HepG2 (cell line): ENCODE results near the gene UBAC1. TPM values are rescaled to one million over a fixed set of nuclear protein-coding genes. Genes with fewer than 3 reads are reported as not detected.

ENCODE experiments used
- FOXA1 ChIP-seq, 2 experiments: fragments of 450-650 bp in 1 of 2; sonication (generic) in 1 of 2; formaldehyde crosslinking in 1 of 2; IDR thresholded peaks; 2 replicates each; pipeline versions ENCODE4 v1.4.0 to v1.6.1; 2016 to 2020; ENCODE audit warnings: missing genetic modification reagents in 1 of 2
- HNRNPL ChIP-seq: fragments of 200-400 bp; formaldehyde crosslinking; IDR thresholded peaks from 2 replicates; pipeline ENCODE4 v1.6.1; 2017; ENCODE audit warnings: mild to moderate bottlenecking, low read depth, low read length
- MED1 ChIP-seq: sonication (generic); formaldehyde crosslinking; IDR thresholded peaks from 2 replicates; pipeline ENCODE4 v1.4.0; 2020; ENCODE audit warnings: missing genetic modification reagents
- NCOA2 ChIP-seq: sonication (generic); formaldehyde crosslinking; IDR thresholded peaks from 2 replicates; pipeline ENCODE4 v1.8.0; 2022; ENCODE audit warnings: inconsistent platforms
- RBM39 ChIP-seq: fragments of 200-400 bp; formaldehyde crosslinking; IDR thresholded peaks from one replicate; pipeline ENCODE4 v1.6.1; 2018; ENCODE audit warnings: antibody characterized with exemption, mild to moderate bottlenecking, low read depth, low read length; ENCODE audit not compliant: poor library complexity, severe bottlenecking
- RNF2 ChIP-seq: fragments of 450-650 bp; conservative IDR thresholded peaks from 2 replicates; pipeline ENCODE4 v1.6.1; 2016; ENCODE audit warnings: low read depth
- SAP130 ChIP-seq: IDR thresholded peaks from 2 replicates; pipeline ENCODE4 v1.6.1; 2016; ENCODE audit warnings: low read depth
- ZGPAT ChIP-seq: IDR thresholded peaks from 2 replicates; pipeline ENCODE4 v1.6.1; 2016; ENCODE audit warnings: mild to moderate bottlenecking
- ZNF280D ChIP-seq: sonication (generic); formaldehyde crosslinking; IDR thresholded peaks from 2 replicates; pipeline ENCODE4 v1.5.1; 2020; ENCODE audit warnings: mild to moderate bottlenecking, missing genetic modification reagents
- ZNF687 ChIP-seq: sonication (generic); formaldehyde crosslinking; IDR thresholded peaks from 2 replicates; pipeline ENCODE4 v1.5.1; 2020; ENCODE audit warnings: mild to moderate bottlenecking, missing genetic modification reagents, moderate library complexity
- ZNF816 ChIP-seq: sonication (generic); formaldehyde crosslinking; IDR thresholded peaks from 2 replicates; pipeline ENCODE4 v1.8.0; 2022; ENCODE audit warnings: missing genetic modification reagents, mild to moderate bottlenecking, borderline replicate concordance
- polyA plus RNA-seq, 8 experiments: library from polyadenylated mRNA; depleted of rRNA in 3 of 8; stranded (reverse) in 7 of 8; unstranded in 1 of 8; fragments of >200 nt; fragmentation: Illumina TruSeq in 4 of 8; extraction: Trizol in 4 of 8; gene quantifications; 2 replicates each; pipeline versions ENCODE4 v1.2.1 to v1.2.3, GENCODE V29; 2011 to 2016; ENCODE audit warnings: low read depth in 4 of 8, missing spikeins in 1 of 8, mixed read lengths in 1 of 8; ENCODE audit not compliant: insufficient read depth in 1 of 8
- total RNA-seq, 5 experiments: library from RNA; depleted of rRNA; stranded (reverse); fragments of >200 nt; fragmentation: Illumina TruSeq; extraction: Trizol; gene quantifications; 2 replicates each; pipeline ENCODE4 v1.2.3, GENCODE V29; 2016; ENCODE audit warnings: low read depth in 1 of 5
- TF ChIP-seq, protein P1 (sequence below): sonication (generic); formaldehyde crosslinking; IDR thresholded peaks from 2 replicates; pipeline ENCODE4 v1.4.0; 2020; ENCODE audit warnings: missing genetic modification reagents, borderline replicate concordance
- TF ChIP-seq, protein P2 (sequence below): sonication (generic); formaldehyde crosslinking; IDR thresholded peaks from 2 replicates; pipeline ENCODE4 v1.8.0; 2022; ENCODE audit warnings: mild to moderate bottlenecking, missing genetic modification reagents

Gene UBAC1
- total and polyA plus RNA-seq, 2 of the 13 experiments (the other 11 are each of a cell fraction or from before 2014, with no cell fraction given): 32.2 to 34.1 TPM

- TF ChIP-seq ZNF687: peak; percentile 82
- TF ChIP-seq, protein P1, sequence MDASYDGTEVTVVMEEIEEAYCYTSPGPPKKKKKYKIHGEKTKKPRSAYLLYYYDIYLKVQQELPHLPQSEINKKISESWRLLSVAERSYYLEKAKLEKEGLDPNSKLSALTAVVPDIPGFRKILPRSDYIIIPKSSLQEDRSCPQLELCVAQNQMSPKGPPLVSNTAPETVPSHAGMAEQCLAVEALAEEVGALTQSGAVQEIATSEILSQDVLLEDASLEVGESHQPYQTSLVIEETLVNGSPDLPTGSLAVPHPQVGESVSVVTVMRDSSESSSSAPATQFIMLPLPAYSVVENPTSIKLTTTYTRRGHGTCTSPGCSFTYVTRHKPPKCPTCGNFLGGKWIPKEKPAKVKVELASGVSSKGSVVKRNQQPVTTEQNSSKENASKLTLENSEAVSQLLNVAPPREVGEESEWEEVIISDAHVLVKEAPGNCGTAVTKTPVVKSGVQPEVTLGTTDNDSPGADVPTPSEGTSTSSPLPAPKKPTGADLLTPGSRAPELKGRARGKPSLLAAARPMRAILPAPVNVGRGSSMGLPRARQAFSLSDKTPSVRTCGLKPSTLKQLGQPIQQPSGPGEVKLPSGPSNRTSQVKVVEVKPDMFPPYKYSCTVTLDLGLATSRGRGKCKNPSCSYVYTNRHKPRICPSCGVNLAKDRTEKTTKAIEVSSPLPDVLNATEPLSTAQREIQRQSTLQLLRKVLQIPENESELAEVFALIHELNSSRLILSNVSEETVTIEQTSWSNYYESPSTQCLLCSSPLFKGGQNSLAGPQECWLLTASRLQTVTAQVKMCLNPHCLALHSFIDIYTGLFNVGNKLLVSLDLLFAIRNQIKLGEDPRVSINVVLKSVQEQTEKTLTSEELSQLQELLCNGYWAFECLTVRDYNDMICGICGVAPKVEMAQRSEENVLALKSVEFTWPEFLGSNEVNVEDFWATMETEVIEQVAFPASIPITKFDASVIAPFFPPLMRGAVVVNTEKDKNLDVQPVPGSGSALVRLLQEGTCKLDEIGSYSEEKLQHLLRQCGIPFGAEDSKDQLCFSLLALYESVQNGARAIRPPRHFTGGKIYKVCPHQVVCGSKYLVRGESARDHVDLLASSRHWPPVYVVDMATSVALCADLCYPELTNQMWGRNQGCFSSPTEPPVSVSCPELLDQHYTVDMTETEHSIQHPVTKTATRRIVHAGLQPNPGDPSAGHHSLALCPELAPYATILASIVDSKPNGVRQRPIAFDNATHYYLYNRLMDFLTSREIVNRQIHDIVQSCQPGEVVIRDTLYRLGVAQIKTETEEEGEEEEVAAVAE (CRISPR knock-in tag): no peak
- no peak for TF ChIP-seq ZNF816
- TF ChIP-seq RBM39: no peak
- no peak for TF ChIP-seq FOXA1 (IDR thresholded peaks at IDR 0.05)
- TF ChIP-seq FOXA1 (CRISPR knock-in tag; IDR thresholded peaks at IDR 0.05): peak; percentile 50; the same call in 1 of the 2 replicates
- 0 out of 2 replicates have a peak, but pooled peaks have one; percentile 41 for TF ChIP-seq ZGPAT (CRISPR knock-in tag)
- TF ChIP-seq MED1 (CRISPR knock-in tag): no peak
- peak; percentile 58 for TF ChIP-seq SAP130
- TF ChIP-seq RNF2: 0 out of 2 replicates have a peak, but pooled peaks have one; percentile 31
- no peak for TF ChIP-seq ZNF280D (CRISPR knock-in tag)
- TF ChIP-seq, protein P2, sequence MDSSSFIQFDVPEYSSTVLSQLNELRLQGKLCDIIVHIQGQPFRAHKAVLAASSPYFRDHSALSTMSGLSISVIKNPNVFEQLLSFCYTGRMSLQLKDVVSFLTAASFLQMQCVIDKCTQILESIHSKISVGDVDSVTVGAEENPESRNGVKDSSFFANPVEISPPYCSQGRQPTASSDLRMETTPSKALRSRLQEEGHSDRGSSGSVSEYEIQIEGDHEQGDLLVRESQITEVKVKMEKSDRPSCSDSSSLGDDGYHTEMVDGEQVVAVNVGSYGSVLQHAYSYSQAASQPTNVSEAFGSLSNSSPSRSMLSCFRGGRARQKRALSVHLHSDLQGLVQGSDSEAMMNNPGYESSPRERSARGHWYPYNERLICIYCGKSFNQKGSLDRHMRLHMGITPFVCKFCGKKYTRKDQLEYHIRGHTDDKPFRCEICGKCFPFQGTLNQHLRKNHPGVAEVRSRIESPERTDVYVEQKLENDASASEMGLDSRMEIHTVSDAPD: 0 out of 2 replicates have a peak, but pooled peaks have one; percentile 32
- TF ChIP-seq NCOA2 (CRISPR knock-in tag): peak; percentile 48; the same call in 1 of the 2 replicates
- peak; percentile 69; the same call in 1 of the 2 replicates for TF ChIP-seq HNRNPL
Measured at GRCh38 chr9:136007934-136008692, 46.9 kb upstream of the UBAC1 start (continued).
